ENCODE data around the gene SLC4A5.

Gene SLC4A5, protein sequence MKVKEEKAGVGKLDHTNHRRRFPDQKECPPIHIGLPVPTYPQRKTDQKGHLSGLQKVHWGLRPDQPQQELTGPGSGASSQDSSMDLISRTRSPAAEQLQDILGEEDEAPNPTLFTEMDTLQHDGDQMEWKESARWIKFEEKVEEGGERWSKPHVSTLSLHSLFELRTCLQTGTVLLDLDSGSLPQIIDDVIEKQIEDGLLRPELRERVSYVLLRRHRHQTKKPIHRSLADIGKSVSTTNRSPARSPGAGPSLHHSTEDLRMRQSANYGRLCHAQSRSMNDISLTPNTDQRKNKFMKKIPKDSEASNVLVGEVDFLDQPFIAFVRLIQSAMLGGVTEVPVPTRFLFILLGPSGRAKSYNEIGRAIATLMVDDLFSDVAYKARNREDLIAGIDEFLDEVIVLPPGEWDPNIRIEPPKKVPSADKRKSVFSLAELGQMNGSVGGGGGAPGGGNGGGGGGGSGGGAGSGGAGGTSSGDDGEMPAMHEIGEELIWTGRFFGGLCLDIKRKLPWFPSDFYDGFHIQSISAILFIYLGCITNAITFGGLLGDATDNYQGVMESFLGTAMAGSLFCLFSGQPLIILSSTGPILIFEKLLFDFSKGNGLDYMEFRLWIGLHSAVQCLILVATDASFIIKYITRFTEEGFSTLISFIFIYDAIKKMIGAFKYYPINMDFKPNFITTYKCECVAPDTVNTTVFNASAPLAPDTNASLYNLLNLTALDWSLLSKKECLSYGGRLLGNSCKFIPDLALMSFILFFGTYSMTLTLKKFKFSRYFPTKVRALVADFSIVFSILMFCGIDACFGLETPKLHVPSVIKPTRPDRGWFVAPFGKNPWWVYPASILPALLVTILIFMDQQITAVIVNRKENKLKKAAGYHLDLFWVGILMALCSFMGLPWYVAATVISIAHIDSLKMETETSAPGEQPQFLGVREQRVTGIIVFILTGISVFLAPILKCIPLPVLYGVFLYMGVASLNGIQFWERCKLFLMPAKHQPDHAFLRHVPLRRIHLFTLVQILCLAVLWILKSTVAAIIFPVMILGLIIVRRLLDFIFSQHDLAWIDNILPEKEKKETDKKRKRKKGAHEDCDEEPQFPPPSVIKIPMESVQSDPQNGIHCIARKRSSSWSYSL

DNA sequence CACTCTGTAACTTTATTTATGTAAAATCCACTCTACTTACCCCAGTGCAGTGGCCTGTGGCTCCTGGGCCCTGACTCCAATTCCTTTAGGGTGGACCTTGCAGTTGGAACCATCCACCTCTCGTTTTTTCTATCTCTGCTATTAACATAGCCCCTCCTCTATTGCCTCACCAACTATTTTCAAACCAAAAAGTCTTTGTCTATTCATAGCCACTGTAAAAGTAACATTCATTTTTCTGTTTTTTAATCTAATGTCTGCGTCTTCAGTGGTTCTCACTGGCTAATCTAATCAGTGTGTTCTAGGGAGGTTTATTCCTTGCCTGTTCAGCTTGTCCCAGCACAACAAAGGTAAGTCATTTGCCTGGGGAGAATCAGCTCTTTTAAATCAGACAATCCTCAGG lies at the start of gene SLC4A5:
TSS of gene SLC4A5 (minus strand) at position 101 of the 400 bp plus-strand sequence. CDS start 28,393 bp downstream, outside the sequence.
- TF ChIP-seq, protein P1, sequence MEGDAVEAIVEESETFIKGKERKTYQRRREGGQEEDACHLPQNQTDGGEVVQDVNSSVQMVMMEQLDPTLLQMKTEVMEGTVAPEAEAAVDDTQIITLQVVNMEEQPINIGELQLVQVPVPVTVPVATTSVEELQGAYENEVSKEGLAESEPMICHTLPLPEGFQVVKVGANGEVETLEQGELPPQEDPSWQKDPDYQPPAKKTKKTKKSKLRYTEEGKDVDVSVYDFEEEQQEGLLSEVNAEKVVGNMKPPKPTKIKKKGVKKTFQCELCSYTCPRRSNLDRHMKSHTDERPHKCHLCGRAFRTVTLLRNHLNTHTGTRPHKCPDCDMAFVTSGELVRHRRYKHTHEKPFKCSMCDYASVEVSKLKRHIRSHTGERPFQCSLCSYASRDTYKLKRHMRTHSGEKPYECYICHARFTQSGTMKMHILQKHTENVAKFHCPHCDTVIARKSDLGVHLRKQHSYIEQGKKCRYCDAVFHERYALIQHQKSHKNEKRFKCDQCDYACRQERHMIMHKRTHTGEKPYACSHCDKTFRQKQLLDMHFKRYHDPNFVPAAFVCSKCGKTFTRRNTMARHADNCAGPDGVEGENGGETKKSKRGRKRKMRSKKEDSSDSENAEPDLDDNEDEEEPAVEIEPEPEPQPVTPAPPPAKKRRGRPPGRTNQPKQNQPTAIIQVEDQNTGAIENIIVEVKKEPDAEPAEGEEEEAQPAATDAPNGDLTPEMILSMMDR (conservative IDR thresholded peaks at IDR 0.05; ENCODE audit: control insufficient read depth, insufficient read depth, low read depth, low read length): no peak
- no peak for DNase-seq (ENCODE audit: low read depth)
- H3K4me3 ChIP-seq (ENCODE audit: control insufficient read depth, low read depth, low read length): no peak within 1 kb of the TSS

DNA sequence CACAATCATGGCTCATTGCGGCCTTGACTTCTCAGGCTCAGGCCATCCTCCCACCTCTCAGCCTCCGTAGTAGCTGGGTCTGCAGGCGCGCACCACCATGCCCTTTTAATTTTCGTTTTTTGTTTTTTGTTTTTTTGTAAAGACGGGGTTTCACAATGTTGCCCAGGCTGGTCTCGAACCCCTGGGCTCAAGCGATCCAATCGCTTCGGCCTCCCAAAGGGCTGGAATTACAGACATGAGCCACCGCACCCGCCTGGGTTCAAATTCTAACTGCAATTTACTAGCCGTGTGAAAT lies 49.2 kb upstream of the SLC4A5 start:
- no peak for DNase-seq (ENCODE audit: low read depth)
- H3K4me3 ChIP-seq (ENCODE audit: control insufficient read depth, low read depth, low read length): peak overlapping the region; percentile 94
- TF ChIP-seq, protein P1 (conservative IDR thresholded peaks at IDR 0.05; ENCODE audit: control insufficient read depth, insufficient read depth, low read depth, low read length): no peak

DNA sequence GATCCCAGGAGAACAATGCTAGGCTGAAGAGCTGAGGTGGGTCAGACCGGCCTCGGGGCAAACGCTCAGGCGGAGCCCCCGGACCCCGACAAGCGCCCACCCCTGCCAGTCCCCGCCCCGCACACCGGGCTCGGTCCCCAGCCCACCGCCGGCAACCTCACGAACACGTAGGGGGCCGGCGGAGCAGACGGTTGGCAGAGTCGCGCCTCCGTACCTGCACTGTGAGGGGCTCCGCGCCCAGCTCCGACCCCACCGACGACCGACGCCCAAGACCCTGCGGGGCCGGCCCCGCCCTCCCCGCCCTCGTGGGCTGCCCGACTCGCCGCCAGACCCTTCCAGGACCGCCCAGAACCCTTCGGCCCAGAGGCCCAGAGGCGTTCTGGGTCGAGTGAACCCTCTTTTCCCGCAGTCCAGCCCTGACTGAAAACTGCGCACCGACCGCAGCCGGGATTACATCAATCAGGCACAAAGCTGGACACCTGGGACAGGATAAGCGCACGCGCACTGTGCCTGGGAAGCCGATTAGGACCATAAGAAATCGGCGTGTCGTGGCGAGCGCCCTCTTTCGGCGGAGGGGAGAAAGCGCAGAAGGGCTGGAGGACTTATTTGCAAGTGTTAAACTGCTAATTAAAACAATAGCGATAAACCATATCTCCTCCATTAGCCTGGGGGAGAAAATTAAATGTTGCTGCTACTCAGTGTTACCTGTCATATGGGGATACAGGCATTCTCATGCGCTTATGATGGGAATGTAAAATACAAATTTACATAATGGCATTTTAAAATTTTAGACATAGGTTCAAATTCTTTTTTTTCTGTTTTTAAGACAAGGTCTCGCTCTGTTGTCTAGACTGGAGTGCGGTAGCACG lies 48.6 kb upstream of the SLC4A5 start:
- peak; percentile 89 for DNase-seq (ENCODE audit: low read depth)
- TF ChIP-seq, protein P1 (conservative IDR thresholded peaks at IDR 0.05; ENCODE audit: control insufficient read depth, insufficient read depth, low read depth, low read length): peak; percentile 97
- peak overlapping the region; percentile 94 for H3K4me3 ChIP-seq (ENCODE audit: control insufficient read depth, low read depth, low read length)

DNA sequence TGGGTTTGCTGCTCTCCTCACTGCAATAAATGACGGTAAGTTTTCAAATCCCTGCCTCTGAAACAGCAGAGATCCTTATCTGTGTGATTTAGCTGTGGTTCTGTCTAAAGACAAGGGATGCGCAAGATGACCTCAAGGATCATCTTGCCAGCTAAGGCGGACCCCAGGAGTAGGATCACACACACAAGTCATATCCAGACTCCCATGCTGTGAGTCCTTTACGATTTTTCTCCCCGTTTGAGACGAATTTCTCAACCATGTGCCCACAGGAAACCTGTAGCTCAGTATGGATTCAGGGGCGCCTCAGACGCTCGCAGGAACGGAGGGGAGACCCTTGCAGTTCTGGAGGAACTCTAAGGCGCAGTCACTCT lies 48.0 kb upstream of the SLC4A5 start:
- TF ChIP-seq, protein P1 (conservative IDR thresholded peaks at IDR 0.05; ENCODE audit: control insufficient read depth, insufficient read depth, low read depth, low read length): no peak
- DNase-seq (ENCODE audit: low read depth): no peak
- peak overlapping the region; percentile 94 for H3K4me3 ChIP-seq (ENCODE audit: control insufficient read depth, low read depth, low read length)

DNA sequence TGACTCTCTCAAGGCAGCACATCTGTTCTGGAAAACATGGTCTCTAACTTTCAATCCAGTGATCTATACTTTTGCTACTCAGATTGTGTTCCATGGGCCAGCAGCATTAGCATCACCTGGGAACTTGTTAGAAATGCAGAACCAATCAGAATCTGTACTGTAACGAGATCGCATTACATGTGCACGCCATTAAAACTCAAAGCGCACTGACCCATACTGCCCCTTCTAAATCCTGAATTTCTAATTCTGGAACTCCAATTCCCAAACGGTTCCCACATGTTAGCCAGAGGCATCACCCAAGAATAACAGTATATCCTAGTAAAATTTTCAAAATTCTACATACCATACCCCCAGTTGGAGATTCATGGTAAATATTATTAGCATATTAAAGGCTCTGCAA lies 47.4 kb upstream of the SLC4A5 start:
- peak overlapping the region; percentile 94 for H3K4me3 ChIP-seq (ENCODE audit: control insufficient read depth, low read depth, low read length)
- no peak for DNase-seq (ENCODE audit: low read depth)
- TF ChIP-seq, protein P1 (conservative IDR thresholded peaks at IDR 0.05; ENCODE audit: control insufficient read depth, insufficient read depth, low read depth, low read length): no peak

DNA sequence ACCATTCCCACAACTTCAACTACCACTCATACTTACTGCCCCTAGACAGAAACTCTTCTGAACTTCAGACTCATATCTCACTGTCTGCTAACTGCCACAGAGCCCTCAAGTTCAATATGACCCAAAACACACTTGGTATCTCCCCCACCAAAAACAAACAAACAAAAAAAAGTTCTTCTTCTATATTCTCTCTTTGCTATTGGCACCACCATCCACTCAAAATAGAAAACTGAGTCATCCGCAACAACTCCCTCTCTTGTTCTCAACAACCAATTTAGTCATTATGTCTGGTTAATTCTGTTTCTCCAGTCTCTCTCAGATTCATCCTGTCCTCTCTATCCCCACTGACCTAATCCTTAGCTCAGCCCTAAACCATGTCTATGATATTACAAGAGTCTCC lies 44.1 kb upstream of the SLC4A5 start:
- DNase-seq (ENCODE audit: low read depth): peak; percentile 62
- no peak overlapping the region for H3K4me3 ChIP-seq (ENCODE audit: control insufficient read depth, low read depth, low read length)
- TF ChIP-seq, protein P1 (conservative IDR thresholded peaks at IDR 0.05; ENCODE audit: control insufficient read depth, insufficient read depth, low read depth, low read length): no peak
